Activated T-cell treated with anti-CD3 and anti-CD28 coated beads for 4 hours (primary cell): ENCODE measurements around the gene GPATCH11.

Experiments
- DNase-seq: peaks from one replicate; pipeline ENCODE4 v3.0.0-alpha.2; 2020

GPATCH11 gene

GRCh38 chr2:37083873-37084794 lies at the start of gene GPATCH11, which contains the start of gene HEATR5B:
TSS of gene GPATCH11 (plus strand) at chr2:37084518. CDS start at chr2:37088382, 3,864 bp downstream.
TSS of gene HEATR5B (minus strand) at chr2:37084372. CDS start at chr2:37083414, 958 bp downstream.
- DNase-seq = peak; percentile 86

GRCh38 chr2:37037771-37038170 lies 46.5 kb upstream of the GPATCH11 start:
- DNase-seq = no peak

- no peak for DNase-seq
Measured at GRCh38 chr2:37039580-37039979, 44.7 kb upstream of the GPATCH11 start.

- DNase-seq = no peak
Measured at GRCh38 chr2:37052600-37053332, 31.6 kb upstream of the GPATCH11 start.

- no peak for DNase-seq
Measured at GRCh38 chr2:37059841-37060240, 24.5 kb upstream of the GPATCH11 start.

- no peak for DNase-seq
Measured at GRCh38 chr2:37060446-37060845, 23.9 kb upstream of the GPATCH11 start.

- DNase-seq = no peak
Measured at GRCh38 chr2:37061013-37061711, 23.2 kb upstream of the GPATCH11 start.

- DNase-seq = no peak
Measured at GRCh38 chr2:37061776-37062175, 22.5 kb upstream of the GPATCH11 start.

- no peak for DNase-seq
Measured at GRCh38 chr2:37068686-37069085, 15.6 kb upstream of the GPATCH11 start.

- DNase-seq = no peak
Measured at GRCh38 chr2:37070931-37071330, 13.4 kb upstream of the GPATCH11 start.

GRCh38 chr2:37080266-37080665 lies 4.1 kb upstream of the GPATCH11 start:
- no peak for DNase-seq

- DNase-seq = no peak
Measured at GRCh38 chr2:37080689-37081088, 3.6 kb upstream of the GPATCH11 start.

- no peak for DNase-seq
Measured at GRCh38 chr2:37084797-37085196, 479 bp downstream of the GPATCH11 start.

GRCh38 chr2:37085731-37086147 lies 1.4 kb downstream of the GPATCH11 start:
- no peak for DNase-seq

- DNase-seq = no peak
Measured at GRCh38 chr2:37090019-37090477, 5.7 kb downstream of the GPATCH11 start.

- DNase-seq = no peak
Measured at GRCh38 chr2:37091873-37092272, 7.6 kb downstream of the GPATCH11 start.

GRCh38 chr2:37096568-37096967 lies 12.2 kb downstream of the GPATCH11 start:
- DNase-seq = no peak

- no peak for DNase-seq
Measured at GRCh38 chr2:37098416-37099118, 14.2 kb downstream of the GPATCH11 start.

- no peak for DNase-seq
Measured at GRCh38 chr2:37100054-37100453, 15.7 kb downstream of the GPATCH11 start.

- DNase-seq = no peak
Measured at GRCh38 chr2:37102588-37102987, 18.3 kb downstream of the GPATCH11 start.

- no peak for DNase-seq
Measured at GRCh38 chr2:37104178-37104577, 19.9 kb downstream of the GPATCH11 start.

- DNase-seq = no peak
Measured at GRCh38 chr2:37105150-37105549, 20.8 kb downstream of the GPATCH11 start.
